HG03469 (cell line): ENCODE data around the gene GOLGA6B.
"Not testable (repeated sequence)": the region's sequence is repeated elsewhere in the genome, so short reads cannot be mapped to it uniquely, and the experiment has no call there.

Experiments used
- ATAC-seq: cut with Tn5 transposase; IDR thresholded peaks from one replicate; pipeline ENCODE4 v1.9.1; 2021; ENCODE audit warnings: mild to moderate bottlenecking, moderate library complexity, moderate number of reproducible peaks; ENCODE audit not compliant: unreplicated experiment

GOLGA6B gene

GRCh38 chr15:72654397-72654796 is at the start of gene GOLGA6B:
TSS of gene GOLGA6B (plus strand) at chr15:72654697. CDS start at chr15:72654738, 41 bp downstream.
- not testable (repeated sequence) for ATAC-seq

GRCh38 chr15:72604794-72605193 is 49.7 kb upstream of the GOLGA6B start:
- ATAC-seq = no peak

GRCh38 chr15:72608084-72608483 is 46.4 kb upstream of the GOLGA6B start:
- ATAC-seq = not testable (repeated sequence)

- ATAC-seq = no peak
Measured at GRCh38 chr15:72609862-72610261, 44.6 kb upstream of the GOLGA6B start.

- ATAC-seq = not testable (repeated sequence)
Measured at GRCh38 chr15:72612324-72612723, 42.2 kb upstream of the GOLGA6B start.

GRCh38 chr15:72614810-72615532 is 39.5 kb upstream of the GOLGA6B start:
- no peak for ATAC-seq

GRCh38 chr15:72615533-72616233 is 38.8 kb upstream of the GOLGA6B start:
- ATAC-seq = not testable (repeated sequence)

- ATAC-seq = no peak
Measured at GRCh38 chr15:72616491-72617210, 37.8 kb upstream of the GOLGA6B start.

GRCh38 chr15:72623854-72624253 is 30.6 kb upstream of the GOLGA6B start:
- not testable (repeated sequence) for ATAC-seq

- not testable (repeated sequence) for ATAC-seq
Measured at GRCh38 chr15:72626153-72626552, 28.3 kb upstream of the GOLGA6B start.

- ATAC-seq = not testable (repeated sequence)
Measured at GRCh38 chr15:72628249-72629067, 26.0 kb upstream of the GOLGA6B start.

- ATAC-seq = not testable (repeated sequence)
Measured at GRCh38 chr15:72629068-72629570, 25.4 kb upstream of the GOLGA6B start.

- not testable (repeated sequence) for ATAC-seq
Measured at GRCh38 chr15:72636519-72637282, 17.8 kb upstream of the GOLGA6B start.

- ATAC-seq = not testable (repeated sequence)
Measured at GRCh38 chr15:72639759-72640483, 14.6 kb upstream of the GOLGA6B start.

- ATAC-seq = not testable (repeated sequence)
Measured at GRCh38 chr15:72642271-72642670, 12.2 kb upstream of the GOLGA6B start.

GRCh38 chr15:72648631-72649253 is 5.8 kb upstream of the GOLGA6B start:
- ATAC-seq = not testable (repeated sequence)

- not testable (repeated sequence) for ATAC-seq
Measured at GRCh38 chr15:72656014-72656413, 1.5 kb downstream of the GOLGA6B start.

- ATAC-seq = not testable (repeated sequence)
Measured at GRCh38 chr15:72661081-72661480, 6.6 kb downstream of the GOLGA6B start.
